Small intestine (tissue), 4 donors: ENCODE results near the gene CRYGA. TPM values are rescaled to one million over a fixed set of nuclear protein-coding genes. Genes with fewer than 3 reads are reported as not detected.

ENCODE experiments used
- polyA plus RNA-seq, 4 donors: library from polyadenylated mRNA; stranded (reverse) in 3 of 4; unstranded in 1 of 4; fragments of 200-250 nt in 3 of 4; fragments of 120-200 nt in 1 of 4; gene quantifications; one replicate each; pipeline versions ENCODE4 v1.2.1 to v1.2.3, GENCODE V29; 2013
- donor health status: healthy with polysubstance abuse.
- donor health status: Bipolar disorder and iron deficiency.
- donor health status: healthy.

CRYGA gene
- polyA plus RNA-seq, 4 donors, result not detected

Other genes with a start within 250 kb of the CRYGA start
- gene PLEKHM3, start 138.1 kb downstream of the CRYGA start, polyA plus RNA-seq, result 10 to 100 TPM in 1 of 4 donors, 1 to 10 TPM in 2, under 1 TPM in 1; 0.89 to 12.1 (median 2.1) TPM
- 1 to 10 TPM in 1 of 4 donors, under 1 TPM in 1, not detected in 2; 0.15 to 2.8 TPM for gene CRYGD, start 39.1 kb downstream of the CRYGA start, polyA plus RNA-seq
- not detected for gene CRYGC, start 33.8 kb downstream of the CRYGA start, polyA plus RNA-seq
- not detected for gene CRYGB, start 17.4 kb downstream of the CRYGA start, polyA plus RNA-seq
- gene C2orf80, start 26.4 kb upstream of the CRYGA start, polyA plus RNA-seq, result under 1 TPM in 1 of 4 donors, not detected in 3; 0.46 TPM
- 100 to 1,000 TPM; 115 to 297 (median 243) TPM for gene IDH1, start 91.5 kb upstream of the CRYGA start, polyA plus RNA-seq
- 10 to 100 TPM in 1 of 4 donors, 1 to 10 TPM in 3; 5.1 to 17.3 (median 7.1) TPM for gene PIKFYVE, start 102.7 kb upstream of the CRYGA start, polyA plus RNA-seq
- under 1 TPM in 1 of 4 donors, not detected in 3; 0.04 TPM for gene PTH2R, start 243.2 kb upstream of the CRYGA start, polyA plus RNA-seq